Fibroblast of the aortic adventitia (primary cell): Measurements from ENCODE around the gene ZNF460. TPM values are rescaled to one million over a fixed set of nuclear protein-coding genes. Genes with fewer than 3 reads are reported as not detected.

Experiments
- DNase-seq: peaks from one replicate; pipeline ENCODE4 v3.0.0-alpha.2; 2010; ENCODE audit warnings: low read depth
- H3K4me3 ChIP-seq: 2 replicates; pipeline ENCODE4 v1.5.1; 2011; ENCODE audit warnings: low read depth, mild to moderate bottlenecking, control low read depth, low read length, moderate library complexity
- total RNA-seq: library from RNA; depleted of rRNA; stranded (reverse); fragments of >200 nt; gene quantifications from 2 replicates; pipeline ENCODE4 v1.2.3, GENCODE V29; 2012; ENCODE audit warnings: low replicate concordance
- TF ChIP-seq, protein P1 (sequence below): IDR thresholded peaks from 2 replicates; pipeline ENCODE4 v1.5.1; 2011; ENCODE audit warnings: mild to moderate bottlenecking, low read length, control low read depth, inconsistent platforms; ENCODE audit not compliant: insufficient read depth

The ZNF460 gene
- total RNA-seq, 1 donor: 78.5 TPM

- TF ChIP-seq, protein P1, sequence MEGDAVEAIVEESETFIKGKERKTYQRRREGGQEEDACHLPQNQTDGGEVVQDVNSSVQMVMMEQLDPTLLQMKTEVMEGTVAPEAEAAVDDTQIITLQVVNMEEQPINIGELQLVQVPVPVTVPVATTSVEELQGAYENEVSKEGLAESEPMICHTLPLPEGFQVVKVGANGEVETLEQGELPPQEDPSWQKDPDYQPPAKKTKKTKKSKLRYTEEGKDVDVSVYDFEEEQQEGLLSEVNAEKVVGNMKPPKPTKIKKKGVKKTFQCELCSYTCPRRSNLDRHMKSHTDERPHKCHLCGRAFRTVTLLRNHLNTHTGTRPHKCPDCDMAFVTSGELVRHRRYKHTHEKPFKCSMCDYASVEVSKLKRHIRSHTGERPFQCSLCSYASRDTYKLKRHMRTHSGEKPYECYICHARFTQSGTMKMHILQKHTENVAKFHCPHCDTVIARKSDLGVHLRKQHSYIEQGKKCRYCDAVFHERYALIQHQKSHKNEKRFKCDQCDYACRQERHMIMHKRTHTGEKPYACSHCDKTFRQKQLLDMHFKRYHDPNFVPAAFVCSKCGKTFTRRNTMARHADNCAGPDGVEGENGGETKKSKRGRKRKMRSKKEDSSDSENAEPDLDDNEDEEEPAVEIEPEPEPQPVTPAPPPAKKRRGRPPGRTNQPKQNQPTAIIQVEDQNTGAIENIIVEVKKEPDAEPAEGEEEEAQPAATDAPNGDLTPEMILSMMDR: no peak
Observed at GRCh38 chr19:57327993-57328392, 47.7 kb downstream of the ZNF460 start.

GRCh38 chr19:57334191-57334590 is 53.9 kb downstream of the ZNF460 start:
- H3K4me3 ChIP-seq: no peak overlapping the region
- TF ChIP-seq, protein P1: no peak
- DNase-seq: peak; percentile 15

More at GRCh38 chr19:57327993-57328392, 47.7 kb downstream of the ZNF460 start:
- H3K4me3 ChIP-seq: no peak overlapping the region
- DNase-seq: no peak

GRCh38 chr19:57338877-57339276 is 58.6 kb downstream of the ZNF460 start:
- no peak overlapping the region for H3K4me3 ChIP-seq
- TF ChIP-seq, protein P1: no peak
- DNase-seq: peak; percentile 27

- H3K4me3 ChIP-seq: no peak overlapping the region
- DNase-seq: no peak
- TF ChIP-seq, protein P1: no peak
Observed at GRCh38 chr19:57342582-57342981, 62.3 kb downstream of the ZNF460 start.

Other genes with a start within 250 kb of the ZNF460 start
- not detected in 2 replicates for gene USP29, start 160.5 kb upstream of the ZNF460 start, total RNA-seq
- gene ZIM3, start 135.3 kb upstream of the ZNF460 start, total RNA-seq: not detected in 2 replicates
- not detected in 2 replicates for gene DUXA, start 113.0 kb upstream of the ZNF460 start, total RNA-seq
- gene ZNF264, start 89.0 kb upstream of the ZNF460 start, total RNA-seq: 19.5 and 123 TPM in 2 replicates
- gene AURKC, start 49.5 kb upstream of the ZNF460 start, total RNA-seq: 0.72 and 1.6 TPM in 2 replicates
- 23.2 and 32.5 TPM in 2 replicates for gene ZNF805, start 39.9 kb upstream of the ZNF460 start, total RNA-seq
- gene ZNF543, start 40.0 kb downstream of the ZNF460 start, total RNA-seq: 5.1 and 9.4 TPM in 2 replicates
- gene ZNF304, start 70.8 kb downstream of the ZNF460 start, total RNA-seq: 8.7 and 9.7 TPM in 2 replicates
- 7.0 and 11.7 TPM in 2 replicates for gene TRAPPC2B, start 83.1 kb downstream of the ZNF460 start, total RNA-seq
- gene ZNF547, start 83.1 kb downstream of the ZNF460 start, total RNA-seq: 2.5 and 4.1 TPM in 2 replicates
- gene ZNF548, start 109.4 kb downstream of the ZNF460 start, total RNA-seq: 19.5 and 20.4 TPM in 2 replicates
- 11.7 and 11.9 TPM in 2 replicates for gene ZNF17, start 130.7 kb downstream of the ZNF460 start, total RNA-seq
- 1.8 and 7.8 TPM in 2 replicates for gene ZNF749, start 154.8 kb downstream of the ZNF460 start, total RNA-seq
- 0.16 and 0.90 TPM in 2 replicates for gene VN1R1, start 176.7 kb downstream of the ZNF460 start, total RNA-seq
- gene ZNF772, start 197.1 kb downstream of the ZNF460 start, total RNA-seq: 6.4 and 17.9 TPM in 2 replicates
- 7.8 and 10.3 TPM in 2 replicates for gene ZNF419, start 207.3 kb downstream of the ZNF460 start, total RNA-seq
- 15.6 and 16.6 TPM in 2 replicates for gene ZNF773, start 219.5 kb downstream of the ZNF460 start, total RNA-seq
- gene ZNF549, start 246.9 kb downstream of the ZNF460 start, total RNA-seq: 1.1 and 5.3 TPM in 2 replicates